GM19468 (cell line): ENCODE data around the gene ALB.

ENCODE experiments used
- ATAC-seq: cut with Tn5 transposase; IDR thresholded peaks from one replicate; pipeline ENCODE4 v1.9.1; 2021; ENCODE audit warnings: mild to moderate bottlenecking, moderate library complexity, moderate number of reproducible peaks; ENCODE audit not compliant: unreplicated experiment; ENCODE audit errors: extremely low read depth

The ALB gene

GRCh38 chr4:73448448-73449203 is 44.5 kb downstream of the ALB start:
- ATAC-seq = no peak

- no peak for ATAC-seq
Measured at GRCh38 chr4:73450398-73451004, 46.4 kb downstream of the ALB start.

- ATAC-seq = no peak
Measured at GRCh38 chr4:73451404-73451803, 47.3 kb downstream of the ALB start.

GRCh38 chr4:73451981-73452747 is 48.1 kb downstream of the ALB start:
- ATAC-seq = no peak

GRCh38 chr4:73452953-73453700 is 49.0 kb downstream of the ALB start:
- no peak for ATAC-seq

- no peak for ATAC-seq
Measured at GRCh38 chr4:73453701-73454005, 49.6 kb downstream of the ALB start.

GRCh38 chr4:73454920-73455319 is 50.8 kb downstream of the ALB start:
- ATAC-seq = no peak

- no peak for ATAC-seq
Measured at GRCh38 chr4:73456177-73457022, 52.3 kb downstream of the ALB start.

GRCh38 chr4:73458184-73459047 is 54.3 kb downstream of the ALB start:
- no peak for ATAC-seq

- no peak for ATAC-seq
Measured at GRCh38 chr4:73459048-73459421, 54.9 kb downstream of the ALB start.

GRCh38 chr4:73460913-73461522 is 56.9 kb downstream of the ALB start:
- no peak for ATAC-seq

- no peak for ATAC-seq
Measured at GRCh38 chr4:73468170-73468569, 64.1 kb downstream of the ALB start.

GRCh38 chr4:73470728-73471127 is 66.6 kb downstream of the ALB start:
- no peak for ATAC-seq
